ENCODE data around the gene VSTM4.

VSTM4 gene

GRCh38 chr10:48981310-48981907 is 133.9 kb downstream of the VSTM4 start:
- in situ Hi-C loops (cut with MboI; ENCODE audit: low sequenced_read_pairs), result loop anchor here (25.0 kb wide), 1 partner anchor 531 kb away; no protein-coding TSS in a partner anchor

- in situ Hi-C loops (cut with MboI; ENCODE audit: low sequenced_read_pairs), result loop anchor here (25.0 kb wide), 1 partner anchor 534 kb away; no protein-coding TSS in a partner anchor
Measured at GRCh38 chr10:48978318-48978717, 137.0 kb downstream of the VSTM4 start.

GRCh38 chr10:48976196-48976595 is 139.1 kb downstream of the VSTM4 start:
- in situ Hi-C loops (cut with MboI; ENCODE audit: low sequenced_read_pairs), result loop anchor here (25.0 kb wide), 1 partner anchor 536 kb away; no protein-coding TSS in a partner anchor

GRCh38 chr10:48974510-48975156 is 140.7 kb downstream of the VSTM4 start:
- in situ Hi-C loops (cut with MboI; ENCODE audit: low sequenced_read_pairs), result loop anchor here (25.0 kb wide), 1 partner anchor 538 kb away; no protein-coding TSS in a partner anchor

GRCh38 chr10:48973065-48973464 is 142.3 kb downstream of the VSTM4 start:
- in situ Hi-C loops (cut with MboI; ENCODE audit: low sequenced_read_pairs), result no loop called here

GRCh38 chr10:48970654-48971053 is 144.7 kb downstream of the VSTM4 start:
- in situ Hi-C loops (cut with MboI; ENCODE audit: low sequenced_read_pairs), result no loop called here

GRCh38 chr10:48970046-48970445 is 145.3 kb downstream of the VSTM4 start:
- in situ Hi-C loops (cut with MboI; ENCODE audit: low sequenced_read_pairs), result no loop called here

GRCh38 chr10:48968036-48968435 is 147.3 kb downstream of the VSTM4 start:
- in situ Hi-C loops (cut with MboI; ENCODE audit: low sequenced_read_pairs), result no loop called here

- in situ Hi-C loops (cut with MboI; ENCODE audit: low sequenced_read_pairs), result no loop called here
Measured at GRCh38 chr10:48965460-48965859, 149.9 kb downstream of the VSTM4 start.
